GM18873 (cell line): ENCODE results near the gene LRRC75A.
A peak's percentile ranks its signal among the peaks of the same experiment; 100 is the strongest.

ENCODE experiments used
- ATAC-seq: cut with Tn5 transposase; IDR thresholded peaks from one replicate; pipeline ENCODE4 v1.9.1; 2021; ENCODE audit warnings: mild to moderate bottlenecking, moderate library complexity, moderate number of reproducible peaks; ENCODE audit not compliant: unreplicated experiment, low FRiP score

LRRC75A gene

GRCh38 chr17:16437083-16437482, 54.9 kb downstream of the LRRC75A start:
- ATAC-seq = no peak

- ATAC-seq = no peak
These were observed 55.8 kb downstream of the LRRC75A start for GRCh38 chr17:16435925-16436886.

GRCh38 chr17:16434662-16435061, 57.3 kb downstream of the LRRC75A start:
- no peak for ATAC-seq

GRCh38 chr17:16433514-16433913, 58.5 kb downstream of the LRRC75A start:
- no peak for ATAC-seq

GRCh38 chr17:16432017-16432416, 60.0 kb downstream of the LRRC75A start:
- ATAC-seq = no peak

GRCh38 chr17:16430650-16431049, 61.3 kb downstream of the LRRC75A start:
- no peak for ATAC-seq

- ATAC-seq = no peak
These were observed 62.9 kb downstream of the LRRC75A start for GRCh38 chr17:16429083-16429482.

GRCh38 chr17:16428098-16428882, 63.7 kb downstream of the LRRC75A start:
- no peak for ATAC-seq

- ATAC-seq = no peak
These were observed 65.0 kb downstream of the LRRC75A start for GRCh38 chr17:16427020-16427419.

GRCh38 chr17:16425698-16426659, 66.0 kb downstream of the LRRC75A start:
- no peak for ATAC-seq

- no peak for ATAC-seq
These were observed 66.8 kb downstream of the LRRC75A start for GRCh38 chr17:16425202-16425601.

GRCh38 chr17:16423226-16423872, 68.6 kb downstream of the LRRC75A start:
- ATAC-seq = no peak

GRCh38 chr17:16422416-16422815, 69.6 kb downstream of the LRRC75A start:
- no peak for ATAC-seq

GRCh38 chr17:16419929-16420271, 72.1 kb downstream of the LRRC75A start:
- ATAC-seq = no peak

- peak; percentile 41 for ATAC-seq
These were observed 72.7 kb downstream of the LRRC75A start for GRCh38 chr17:16419074-16419928.

- no peak for ATAC-seq
These were observed 73.3 kb downstream of the LRRC75A start for GRCh38 chr17:16418685-16419068.

GRCh38 chr17:16417896-16418684, 73.9 kb downstream of the LRRC75A start:
- ATAC-seq = no peak

GRCh38 chr17:16417399-16417798, 74.6 kb downstream of the LRRC75A start:
- no peak for ATAC-seq
